HG02610 (cell line): ENCODE measurements around the gene ZNF222.

Experiments
- ATAC-seq: cut with Tn5 transposase; IDR thresholded peaks from one replicate; pipeline ENCODE4 v1.9.1; 2021; ENCODE audit warnings: mild to moderate bottlenecking, moderate library complexity; ENCODE audit not compliant: unreplicated experiment

ZNF222 gene

GRCh38 chr19:44051650-44052402 is 26.6 kb downstream of the ZNF222 start, which contains the start of gene ZNF223:
Gene ZNF223 (plus strand): TSS chr19:44052036. CDS start chr19:44055177, 3,141 bp downstream.
- peak; percentile 53 for ATAC-seq

- no peak for ATAC-seq
These were observed 30.7 kb downstream of the ZNF222 start for GRCh38 chr19:44055870-44056269.

DNA sequence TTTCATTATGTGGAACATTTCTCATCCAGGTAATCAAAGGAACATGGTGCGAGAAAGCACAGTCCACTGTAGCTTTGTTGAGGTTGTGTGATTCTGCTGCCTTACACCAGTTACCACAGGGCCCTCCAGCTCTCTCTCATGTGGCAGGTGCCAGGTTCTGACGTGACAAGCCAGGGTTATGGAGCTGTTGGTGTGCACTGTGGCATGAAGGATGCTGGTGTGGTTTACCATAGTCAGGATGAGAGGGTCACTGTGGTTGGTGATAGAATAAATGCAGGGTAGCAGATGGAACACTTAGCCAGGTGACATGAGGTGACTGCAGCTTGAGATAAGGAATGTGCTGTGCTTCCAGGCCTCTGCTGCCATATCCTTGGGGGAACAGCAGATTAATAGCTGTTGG is 34.0 kb downstream of the ZNF222 start:
- no peak for ATAC-seq

DNA sequence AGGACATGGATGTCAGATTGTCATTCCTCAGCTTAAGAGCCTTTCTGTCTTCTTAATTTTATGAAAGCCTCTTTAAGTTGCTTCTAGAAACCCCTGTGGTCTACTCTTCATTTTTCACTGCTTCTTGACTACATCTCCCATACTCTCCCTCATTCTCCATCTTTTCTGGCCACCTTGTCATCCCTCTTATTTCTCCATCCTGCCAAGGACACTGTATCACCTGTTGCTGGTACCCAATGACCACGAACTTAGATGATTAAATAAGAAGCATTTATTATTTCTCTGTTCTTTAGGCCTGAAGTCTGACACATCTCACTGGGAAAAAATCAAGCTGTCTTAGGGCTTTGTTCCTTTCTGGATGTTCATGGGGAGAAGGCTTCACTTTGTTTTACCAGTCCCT is 35.9 kb downstream of the ZNF222 start:
- ATAC-seq = no peak

DNA sequence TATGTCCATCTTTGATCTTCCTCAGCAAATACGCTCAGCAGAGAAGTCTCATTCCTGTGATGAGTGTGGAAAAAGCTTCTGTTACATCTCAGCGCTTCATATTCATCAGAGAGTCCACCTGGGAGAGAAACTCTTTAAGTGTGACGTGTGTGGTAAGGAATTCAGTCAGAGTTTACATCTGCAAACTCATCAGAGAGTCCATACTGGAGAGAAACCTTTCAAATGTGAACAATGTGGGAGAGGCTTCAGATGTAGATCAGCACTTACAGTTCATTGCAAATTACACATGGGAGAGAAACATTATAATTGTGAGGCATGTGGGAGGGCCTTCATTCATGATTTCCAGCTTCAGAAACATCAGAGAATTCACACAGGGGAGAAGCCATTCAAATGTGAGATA is 41.1 kb downstream of the ZNF222 start:
- no peak for ATAC-seq

DNA sequence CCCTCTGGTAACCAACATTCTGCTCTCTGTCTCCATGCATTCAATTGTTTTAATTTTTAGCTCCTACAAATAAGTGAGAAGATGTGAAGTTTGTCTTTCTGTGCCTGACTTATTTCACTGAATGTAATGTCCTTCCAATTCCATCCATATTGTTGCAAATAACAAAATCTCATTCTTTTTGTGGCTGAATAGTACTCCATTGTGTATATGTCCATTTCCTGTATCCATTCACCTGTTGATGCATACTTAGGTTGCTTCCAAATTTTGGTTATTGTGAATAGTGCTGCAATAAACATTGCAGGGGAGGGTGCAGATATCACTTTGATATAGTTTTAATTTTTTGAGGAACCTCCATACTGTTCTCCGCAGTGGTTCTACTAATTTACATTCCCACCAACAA is 44.2 kb downstream of the ZNF222 start:
- ATAC-seq = no peak

- peak; percentile 99 for ATAC-seq
These were observed 46.8 kb downstream of the ZNF222 start, which contains the start of gene ZNF284 for GRCh38 chr19:44071824-44072542. Gene ZNF284 (plus strand): TSS chr19:44072159. CDS start chr19:44076390, 4,231 bp downstream.

- ATAC-seq = no peak
These were observed 47.6 kb downstream of the ZNF222 start for GRCh38 chr19:44072543-44073401.

DNA sequence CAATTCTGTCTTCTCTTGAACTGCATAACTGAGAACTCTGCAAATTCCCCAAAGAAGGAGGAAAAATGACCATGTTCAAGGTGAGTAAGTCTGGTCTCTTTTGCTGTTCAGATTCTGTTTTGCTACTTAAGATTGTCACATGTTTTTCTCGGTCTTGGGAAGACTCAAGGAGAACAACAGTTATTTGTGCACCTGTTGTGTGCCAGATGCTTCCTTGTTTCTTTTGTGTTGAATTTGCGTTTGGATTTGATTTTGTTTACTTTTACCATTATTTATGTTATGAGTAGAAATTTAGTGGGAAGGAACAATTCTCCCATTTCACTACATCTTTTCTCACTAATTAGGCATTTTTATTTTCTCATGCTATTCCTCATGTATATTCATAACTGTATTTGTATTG is 51.1 kb downstream of the ZNF222 start:
- no peak for ATAC-seq
